AG04449 (cell line): ENCODE measurements around the gene TRIM59.
A peak's percentile ranks its signal among the peaks of the same experiment; 100 is the strongest.

ENCODE experiments used
- CTCF ChIA-PET: fragments of 350-600 bp; formaldehyde crosslinking; extraction: SDS; loops from one replicate; lab custom pipeline; 2021; ENCODE audit warnings: antibody characterized with exemption; lab: Yijun Ruan, JAX
- POLR2A ChIA-PET: fragments of 400-600, 350-600 bp; formaldehyde crosslinking; extraction: SDS; loops from one replicate; lab custom pipeline; 2020; ENCODE audit warnings: antibody characterized with exemption, inconsistent platforms; lab: Yijun Ruan, JAX
- DNase-seq: peaks from one replicate; pipeline ENCODE4 v3.0.0-alpha.2; 2010; ENCODE audit warnings: low read depth, low spot score
- H3K4me3 ChIP-seq: 2 replicates; pipeline ENCODE4 v1.5.1; 2011; ENCODE audit warnings: low read depth, mild to moderate bottlenecking, control low read depth, low read length
- TF ChIP-seq, protein P1 (sequence below): IDR thresholded peaks from one replicate; pipeline ENCODE4 v1.5.1; 2011; ENCODE audit warnings: mild to moderate bottlenecking, moderate library complexity, low read length, control low read depth, inconsistent platforms; ENCODE audit not compliant: insufficient read depth; ENCODE audit errors: missing control alignments

TRIM59 gene

DNA sequence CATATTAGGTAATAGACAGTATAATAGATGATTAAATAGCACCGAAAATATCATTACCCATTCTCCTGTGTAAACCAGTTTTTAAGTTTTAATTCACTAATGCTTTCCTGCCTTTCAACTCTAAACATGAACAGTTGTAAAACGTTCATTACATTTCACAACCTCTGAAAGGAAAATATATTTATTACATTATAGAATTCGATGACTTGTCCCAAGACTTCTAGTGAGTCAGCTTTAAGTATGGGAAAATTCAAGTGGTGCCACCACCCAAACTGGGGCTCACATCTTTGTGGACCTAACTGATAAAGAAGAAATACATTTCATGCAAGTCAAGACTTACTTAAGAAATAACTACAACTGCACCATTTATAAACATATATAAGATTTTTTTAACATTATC, 2.0 kb downstream of the TRIM59 start:
- ChIA-PET POLR2A (no interaction called here), CTCF (interaction anchor here (1.1 to 4.9 kb wide), 4 partner anchors 8 to 38 kb away, joined by 3 to 19 read pairs (median 4); no protein-coding TSS in a partner anchor)
- peak overlapping the region; percentile 26; the same call in 1 of the 2 replicates for H3K4me3 ChIP-seq
- TF ChIP-seq, protein P1, sequence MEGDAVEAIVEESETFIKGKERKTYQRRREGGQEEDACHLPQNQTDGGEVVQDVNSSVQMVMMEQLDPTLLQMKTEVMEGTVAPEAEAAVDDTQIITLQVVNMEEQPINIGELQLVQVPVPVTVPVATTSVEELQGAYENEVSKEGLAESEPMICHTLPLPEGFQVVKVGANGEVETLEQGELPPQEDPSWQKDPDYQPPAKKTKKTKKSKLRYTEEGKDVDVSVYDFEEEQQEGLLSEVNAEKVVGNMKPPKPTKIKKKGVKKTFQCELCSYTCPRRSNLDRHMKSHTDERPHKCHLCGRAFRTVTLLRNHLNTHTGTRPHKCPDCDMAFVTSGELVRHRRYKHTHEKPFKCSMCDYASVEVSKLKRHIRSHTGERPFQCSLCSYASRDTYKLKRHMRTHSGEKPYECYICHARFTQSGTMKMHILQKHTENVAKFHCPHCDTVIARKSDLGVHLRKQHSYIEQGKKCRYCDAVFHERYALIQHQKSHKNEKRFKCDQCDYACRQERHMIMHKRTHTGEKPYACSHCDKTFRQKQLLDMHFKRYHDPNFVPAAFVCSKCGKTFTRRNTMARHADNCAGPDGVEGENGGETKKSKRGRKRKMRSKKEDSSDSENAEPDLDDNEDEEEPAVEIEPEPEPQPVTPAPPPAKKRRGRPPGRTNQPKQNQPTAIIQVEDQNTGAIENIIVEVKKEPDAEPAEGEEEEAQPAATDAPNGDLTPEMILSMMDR: no peak
- DNase-seq: no peak

DNA sequence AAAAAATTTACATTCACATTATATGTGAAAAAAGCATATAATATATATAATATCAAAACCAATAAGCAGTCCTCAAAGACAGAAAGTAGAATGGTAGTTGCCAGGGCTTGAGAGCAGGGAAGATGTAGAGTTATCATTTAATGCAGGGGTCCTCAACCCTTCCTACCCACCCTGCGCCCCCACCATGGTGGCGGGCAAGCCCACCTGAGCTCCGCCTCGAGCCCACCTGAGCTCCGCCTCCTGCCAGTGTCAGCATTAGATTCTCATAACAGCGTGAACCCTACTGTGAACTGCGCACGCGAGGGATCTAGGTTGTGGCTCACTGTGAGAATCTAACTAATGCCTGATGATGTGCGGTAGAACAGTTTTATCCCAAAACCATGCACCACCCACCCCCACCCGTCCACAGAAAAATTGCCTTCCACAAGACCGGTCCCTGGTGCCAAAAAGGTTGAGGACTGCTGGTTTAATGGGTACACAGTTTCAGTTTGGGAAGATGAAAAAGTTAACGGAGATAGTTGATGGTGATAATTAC, 3.0 kb downstream of the TRIM59 start:
- H3K4me3 ChIP-seq: peak overlapping the region; percentile 12; the same call in 1 of the 2 replicates
- POLR2A ChIA-PET: no interaction called here
- no peak for DNase-seq
- TF ChIP-seq, protein P1: no peak
- CTCF ChIA-PET: interaction anchor here (1.1 to 2.3 kb wide), 3 partner anchors 31 to 39 kb away, joined by 5 to 10 read pairs (median 5); no protein-coding TSS in a partner anchor

GRCh38 chr3:160445854-160446253, 3.7 kb downstream of the TRIM59 start:
- CTCF ChIA-PET: interaction anchor here (1.1 to 2.3 kb wide), 4 partner anchors 31 to 283 kb away, joined by 5 to 10 read pairs (median 5); no protein-coding TSS in a partner anchor
- POLR2A ChIA-PET: no interaction called here
- TF ChIP-seq, protein P1: no peak
- no peak overlapping the region for H3K4me3 ChIP-seq
- DNase-seq: no peak

DNA sequence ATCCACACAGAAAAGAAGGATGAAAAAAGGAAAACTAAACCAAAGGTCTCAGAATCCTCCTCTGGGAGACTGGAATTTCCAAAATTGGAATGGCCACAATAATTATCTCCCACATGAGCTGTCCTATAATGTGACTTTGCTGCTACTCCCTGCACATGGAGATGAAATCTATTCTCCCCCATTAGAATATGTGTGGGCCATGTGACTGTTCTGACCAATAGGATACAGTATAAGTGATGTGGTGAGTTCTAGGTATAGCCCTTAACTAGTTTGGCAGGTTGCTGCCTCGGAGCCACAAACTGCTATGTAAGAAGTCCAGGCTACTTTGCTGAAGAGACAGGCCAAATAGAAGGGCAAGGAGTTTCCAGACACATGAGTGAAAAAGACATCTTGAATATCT, 5.2 kb downstream of the TRIM59 start:
- POLR2A ChIA-PET: interaction anchor here (0.7 kb wide), 2 partner anchors 45 to 589 kb away, joined by 3 read pairs; partner anchors contain the start of gene SMC4
- TF ChIP-seq, protein P1: no peak
- CTCF ChIA-PET: interaction anchor here (2.2 to 2.3 kb wide), 2 partner anchors 30 to 282 kb away, joined by 5 to 10 read pairs; no protein-coding TSS in a partner anchor
- H3K4me3 ChIP-seq: no peak overlapping the region
- no peak for DNase-seq

GRCh38 chr3:160440687-160441086, 8.9 kb downstream of the TRIM59 start:
- ChIA-PET POLR2A (interaction anchor here (0.6 kb wide), 1 partner anchor 19 kb away, joined by 3 read pairs; no protein-coding TSS in a partner anchor), CTCF (interaction anchor here (3.2 kb wide), 1 partner anchor 9 kb away, joined by 19 read pairs; the partner anchor contains the start of gene TRIM59)
- no peak for DNase-seq
- TF ChIP-seq, protein P1: no peak
- H3K4me3 ChIP-seq: no peak overlapping the region

- ChIA-PET CTCF (interaction anchor here (0.9 to 1.3 kb wide), 2 partner anchors 12 to 49 kb away, joined by 3 to 5 read pairs; partner anchors contain the start of gene TRIM59), POLR2A (no interaction called here)
- no peak for DNase-seq
- TF ChIP-seq, protein P1: no peak
- no peak overlapping the region for H3K4me3 ChIP-seq
Observed at GRCh38 chr3:160437083-160437455, 12.5 kb downstream of the TRIM59 start.
